GM12874 (cell line): Measurements from ENCODE around the gene FBXW12.

Experiments
- TF ChIP-seq, protein P1 (sequence below): IDR thresholded peaks from 2 replicates; pipeline ENCODE4 v1.5.1; 2011; ENCODE audit warnings: low read depth, mild to moderate bottlenecking, control low read depth, low read length, moderate library complexity; ENCODE audit not compliant: insufficient read depth

Gene FBXW12

GRCh38 chr3:48422272-48422671 is 50.3 kb downstream of the FBXW12 start:
- TF ChIP-seq, protein P1, sequence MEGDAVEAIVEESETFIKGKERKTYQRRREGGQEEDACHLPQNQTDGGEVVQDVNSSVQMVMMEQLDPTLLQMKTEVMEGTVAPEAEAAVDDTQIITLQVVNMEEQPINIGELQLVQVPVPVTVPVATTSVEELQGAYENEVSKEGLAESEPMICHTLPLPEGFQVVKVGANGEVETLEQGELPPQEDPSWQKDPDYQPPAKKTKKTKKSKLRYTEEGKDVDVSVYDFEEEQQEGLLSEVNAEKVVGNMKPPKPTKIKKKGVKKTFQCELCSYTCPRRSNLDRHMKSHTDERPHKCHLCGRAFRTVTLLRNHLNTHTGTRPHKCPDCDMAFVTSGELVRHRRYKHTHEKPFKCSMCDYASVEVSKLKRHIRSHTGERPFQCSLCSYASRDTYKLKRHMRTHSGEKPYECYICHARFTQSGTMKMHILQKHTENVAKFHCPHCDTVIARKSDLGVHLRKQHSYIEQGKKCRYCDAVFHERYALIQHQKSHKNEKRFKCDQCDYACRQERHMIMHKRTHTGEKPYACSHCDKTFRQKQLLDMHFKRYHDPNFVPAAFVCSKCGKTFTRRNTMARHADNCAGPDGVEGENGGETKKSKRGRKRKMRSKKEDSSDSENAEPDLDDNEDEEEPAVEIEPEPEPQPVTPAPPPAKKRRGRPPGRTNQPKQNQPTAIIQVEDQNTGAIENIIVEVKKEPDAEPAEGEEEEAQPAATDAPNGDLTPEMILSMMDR: no peak

- TF ChIP-seq, protein P1: no peak
Observed at GRCh38 chr3:48422681-48423080, 50.7 kb downstream of the FBXW12 start.

DNA sequence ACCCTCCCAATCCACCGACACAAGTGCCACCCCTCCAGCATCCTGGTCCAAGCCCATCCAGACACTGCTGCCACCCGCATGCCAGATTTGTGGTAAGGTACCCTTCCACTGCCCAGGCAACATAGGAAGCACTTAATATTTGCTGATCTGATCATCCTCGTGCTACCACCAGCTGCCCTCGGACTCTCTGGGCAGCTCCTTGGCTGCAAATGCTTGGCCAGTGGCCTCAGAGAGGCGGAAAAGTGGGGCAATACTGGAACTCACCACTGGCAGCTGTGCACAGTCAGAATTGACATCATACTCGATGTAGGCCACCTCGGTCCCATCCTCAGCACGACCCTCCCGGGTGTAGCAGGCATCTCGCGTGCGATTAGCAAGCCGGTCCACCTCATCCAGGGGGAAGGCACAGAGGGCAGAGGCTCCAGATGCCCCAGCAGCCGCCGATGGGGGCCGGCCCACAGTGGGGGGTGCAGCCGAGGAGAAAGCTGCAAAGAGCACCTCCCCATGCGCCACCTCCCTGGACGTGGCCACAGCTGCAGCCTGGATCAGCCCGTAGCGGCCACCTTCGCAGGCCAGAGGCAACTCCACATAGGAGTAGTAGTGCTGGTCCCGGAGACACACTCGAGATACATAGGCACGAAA is 51.3 kb downstream of the FBXW12 start:
- TF ChIP-seq, protein P1: no peak

DNA sequence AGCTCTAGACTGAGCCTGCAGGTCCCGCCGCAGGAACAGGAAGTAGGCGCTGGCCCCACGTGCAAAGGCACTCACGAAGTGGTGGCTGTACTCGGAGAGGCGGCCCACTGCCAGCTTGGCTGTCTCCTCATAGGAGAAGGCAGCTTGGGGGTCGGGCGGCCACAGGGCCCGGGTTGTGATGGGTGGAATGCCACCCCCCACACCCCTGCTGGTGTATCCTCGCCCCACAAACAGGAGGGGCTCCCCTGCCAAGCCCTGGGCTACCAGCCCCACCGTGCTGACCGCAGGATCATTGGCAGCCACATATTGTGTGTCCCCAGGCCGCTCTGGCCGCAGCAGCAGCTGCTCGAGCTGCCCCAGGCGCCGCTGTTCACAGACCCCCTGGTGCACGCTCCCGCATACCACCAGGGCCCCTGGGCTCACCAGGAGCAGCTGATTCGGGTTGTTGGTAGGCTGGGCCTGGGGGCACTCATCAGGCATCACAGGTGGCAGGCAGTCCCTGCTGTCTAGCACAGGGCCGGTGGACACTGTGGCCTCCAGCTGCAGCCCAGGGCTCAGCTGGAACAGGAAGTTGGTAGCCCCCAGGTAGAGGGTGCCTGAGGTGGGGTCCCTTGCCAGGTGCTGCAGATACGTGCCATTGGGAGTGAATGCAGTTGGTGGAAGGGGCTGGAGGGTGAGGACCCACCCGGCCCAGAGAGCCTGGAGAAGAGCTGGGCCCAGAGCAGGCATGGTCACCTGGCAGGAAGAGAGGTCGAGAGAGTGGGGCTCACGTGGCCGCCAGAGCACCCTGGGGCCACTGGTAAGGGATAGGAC is 52.1 kb downstream of the FBXW12 start:
- TF ChIP-seq, protein P1: no peak

DNA sequence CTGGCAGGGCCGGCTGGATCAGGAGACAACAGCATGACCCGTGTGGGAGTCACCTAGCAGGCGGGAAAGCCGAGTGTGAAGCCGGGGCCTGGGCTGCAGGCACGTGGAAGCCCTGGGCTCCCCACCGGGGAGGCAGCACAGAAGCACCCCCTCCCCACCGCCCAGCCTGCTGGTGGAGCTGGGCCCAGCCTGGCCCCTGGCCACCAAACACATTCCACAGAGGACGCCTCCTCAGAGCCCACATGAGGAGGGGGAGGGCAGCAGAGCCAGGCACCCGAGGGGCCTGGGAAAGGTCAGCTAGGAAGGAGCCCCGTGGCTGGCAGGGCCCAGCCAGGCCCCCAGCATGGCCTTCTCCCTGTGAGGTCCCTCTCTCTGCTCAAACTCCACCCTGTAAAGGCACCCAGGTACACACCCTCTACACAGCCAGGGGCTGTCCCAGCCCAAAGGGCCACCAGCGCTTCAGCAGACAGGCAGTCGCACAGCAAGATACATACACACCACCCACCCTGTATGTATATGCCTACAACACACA is 53.3 kb downstream of the FBXW12 start:
- TF ChIP-seq, protein P1: no peak

DNA sequence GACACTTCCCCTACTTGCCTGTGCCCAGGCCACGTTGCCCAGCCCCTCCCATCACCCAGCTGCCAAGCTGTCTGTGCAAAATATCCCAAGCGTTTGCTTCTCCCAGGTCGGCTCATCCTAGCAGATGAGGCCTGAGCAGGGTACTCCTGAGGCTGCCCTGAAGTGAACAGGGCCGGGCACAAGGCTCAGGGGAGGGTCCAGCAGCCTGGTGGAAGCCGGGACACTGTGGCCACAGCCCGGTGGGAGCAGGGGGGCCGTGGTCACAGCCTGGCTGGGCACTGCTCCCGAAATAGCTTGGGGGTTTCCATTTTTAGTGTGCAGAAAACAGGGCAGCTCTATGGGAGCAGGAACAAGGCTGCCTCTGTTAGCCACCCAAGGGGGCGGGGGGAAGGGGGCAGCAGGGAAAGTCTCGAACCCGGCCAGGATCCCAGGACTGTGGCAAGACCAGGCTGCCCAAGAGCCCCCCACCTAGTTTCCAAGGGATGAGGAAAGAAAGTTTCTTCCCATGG is 54.4 kb downstream of the FBXW12 start:
- TF ChIP-seq, protein P1: no peak

- TF ChIP-seq, protein P1: no peak
Observed at GRCh38 chr3:48426944-48427629, 55.1 kb downstream of the FBXW12 start.
